Skeletal muscle tissue (tissue), 4 donors: Measurements from ENCODE around the gene KRTAP19-1. TPM values are rescaled to one million over a fixed set of nuclear protein-coding genes. Genes with fewer than 3 reads are reported as not detected.

Experiments used
- H3K27ac ChIP-seq: one replicate; pipeline ENCODE4 v1.7.0; 2013; ENCODE audit warnings: mild to moderate bottlenecking, low read depth, low read length, inconsistent platforms
- H3K27me3 ChIP-seq, 3 donors: one replicate each; pipeline ENCODE4 v1.7.0; 2013; ENCODE audit warnings: low read length in 3 of 3; ENCODE audit not compliant: control insufficient read depth in 3 of 3, insufficient read depth in 3 of 3
- H3K36me3 ChIP-seq, 3 donors: one replicate each; pipeline ENCODE4 v1.7.0; 2013; ENCODE audit warnings: low read length in 3 of 3; ENCODE audit not compliant: control insufficient read depth in 3 of 3, insufficient read depth in 3 of 3
- H3K4me1 ChIP-seq, 3 donors: one replicate each; pipeline ENCODE4 v1.7.0; 2013; ENCODE audit warnings: low read length in 3 of 3, mild to moderate bottlenecking in 3 of 3; ENCODE audit not compliant: control insufficient read depth in 3 of 3, insufficient read depth in 3 of 3
- H3K4me3 ChIP-seq, 3 donors: one replicate each; pipeline ENCODE4 v1.7.0; 2013; ENCODE audit warnings: low read length in 3 of 3
- H3K9ac ChIP-seq, 3 donors: one replicate each; pipeline ENCODE4 v1.7.0; 2013; ENCODE audit warnings: low read length in 3 of 3, mild to moderate bottlenecking in 3 of 3, moderate library complexity in 2 of 3, low read depth in 1 of 3
- H3K9me3 ChIP-seq, 3 donors: one replicate each; pipeline ENCODE4 v1.7.0; 2013; ENCODE audit warnings: low read length in 3 of 3; ENCODE audit not compliant: control insufficient read depth in 3 of 3
- total RNA-seq: library from RNA; depleted of rRNA; stranded (reverse); fragments of >200 nt; gene quantifications from one replicate; pipeline ENCODE4 v1.2.3, GENCODE V29; 2014
- donor health status: Osteomylitis.

KRTAP19-1 gene
- total RNA-seq, 1 donor from 2014 or later: not detected

GRCh38 chr21:30479259-30479658 lies 908 bp downstream of the KRTAP19-1 start:
- Histone ChIP-seq H3K27me3 (no peaks in the 10 kb centered on the region), H3K9me3 (no peaks in the 10 kb centered on the region), H3K27ac (peak overlapping the region; percentile 32), H3K9ac (no peak overlapping the region), H3K4me3 (peak overlapping the region in 1 of 3 donors; percentile 28), H3K4me1 (no peaks in the 10 kb centered on the region), H3K36me3 (no peaks in the 10 kb centered on the region)

- H3K4me1 ChIP-seq: no peaks in the 10 kb centered on the region
- H3K9me3 ChIP-seq: no peaks in the 10 kb centered on the region
- H3K27ac ChIP-seq: no peak overlapping the region
- no peak overlapping the region for H3K9ac ChIP-seq
- no peaks in the 10 kb centered on the region for H3K27me3 ChIP-seq
- H3K4me3 ChIP-seq: no peak overlapping the region
- no peaks in the 10 kb centered on the region for H3K36me3 ChIP-seq
These were observed 2.2 kb downstream of the KRTAP19-1 start for GRCh38 chr21:30478004-30478403.

GRCh38 chr21:30468900-30469714 lies 11.1 kb downstream of the KRTAP19-1 start:
- no peaks in the 10 kb centered on the region for H3K36me3 ChIP-seq
- no peak overlapping the region for H3K4me3 ChIP-seq
- H3K27me3 ChIP-seq: no peaks in the 10 kb centered on the region

GRCh38 chr21:30463713-30464112 lies 16.5 kb downstream of the KRTAP19-1 start:
- no peaks in the 10 kb centered on the region for H3K4me1 ChIP-seq
- no peaks in the 10 kb centered on the region for H3K36me3 ChIP-seq
- H3K27me3 ChIP-seq: no peaks in the 10 kb centered on the region
- no peaks in the 10 kb centered on the region for H3K9me3 ChIP-seq
- H3K4me3 ChIP-seq: no peak overlapping the region
- H3K9ac ChIP-seq: no peak overlapping the region
- H3K27ac ChIP-seq: no peak overlapping the region

More at GRCh38 chr21:30468900-30469714, 11.1 kb downstream of the KRTAP19-1 start:
- Histone ChIP-seq H3K27ac (no peak overlapping the region), H3K9me3 (no peaks in the 10 kb centered on the region), H3K4me1 (no peaks in the 10 kb centered on the region), H3K9ac (no peak overlapping the region)

GRCh38 chr21:30448514-30448913 lies 31.7 kb downstream of the KRTAP19-1 start:
- H3K9ac ChIP-seq: no peak overlapping the region
- H3K27me3 ChIP-seq: no peaks in the 10 kb centered on the region
- no peak overlapping the region for H3K4me3 ChIP-seq
- H3K4me1 ChIP-seq: no peaks in the 10 kb centered on the region
- no peaks in the 10 kb centered on the region for H3K36me3 ChIP-seq
- H3K27ac ChIP-seq: no peak overlapping the region
- H3K9me3 ChIP-seq: no peaks in the 10 kb centered on the region

GRCh38 chr21:30447056-30447455 lies 33.1 kb downstream of the KRTAP19-1 start:
- Histone ChIP-seq H3K27me3 (no peaks in the 10 kb centered on the region), H3K9ac (no peak overlapping the region), H3K4me1 (no peaks in the 10 kb centered on the region), H3K9me3 (no peaks in the 10 kb centered on the region), H3K27ac (no peak overlapping the region), H3K36me3 (no peaks in the 10 kb centered on the region), H3K4me3 (no peak overlapping the region)

GRCh38 chr21:30444204-30444603 lies 36.0 kb downstream of the KRTAP19-1 start:
- Histone ChIP-seq H3K27ac (no peak overlapping the region), H3K4me1 (no peaks in the 10 kb centered on the region), H3K9me3 (no peaks in the 10 kb centered on the region), H3K9ac (no peak overlapping the region), H3K27me3 (no peaks in the 10 kb centered on the region), H3K36me3 (no peaks in the 10 kb centered on the region), H3K4me3 (no peak overlapping the region)

GRCh38 chr21:30443226-30443625 lies 36.9 kb downstream of the KRTAP19-1 start:
- H3K36me3 ChIP-seq: no peaks in the 10 kb centered on the region
- no peaks in the 10 kb centered on the region for H3K27me3 ChIP-seq
- no peaks in the 10 kb centered on the region for H3K4me1 ChIP-seq
- no peak overlapping the region for H3K27ac ChIP-seq
- no peaks in the 10 kb centered on the region for H3K9me3 ChIP-seq
- no peak overlapping the region for H3K9ac ChIP-seq
- no peak overlapping the region for H3K4me3 ChIP-seq

- Histone ChIP-seq H3K36me3 (no peaks in the 10 kb centered on the region), H3K9ac (no peak within 1 kb of the TSS), H3K9me3 (no peaks in the 10 kb centered on the region)
These were observed 40.2 kb downstream of the KRTAP19-1 start, which contains the start of gene KRTAP15-1 for GRCh38 chr21:30439975-30440374. Gene KRTAP15-1, plus strand, starts transcription at chr21:30440275. Its CDS starts 53 bp downstream, at chr21:30440328.

GRCh38 chr21:30437010-30437565 lies 43.1 kb downstream of the KRTAP19-1 start:
- Histone ChIP-seq H3K4me3 (no peak overlapping the region), H3K4me1 (no peaks in the 10 kb centered on the region), H3K9me3 (no peaks in the 10 kb centered on the region), H3K36me3 (no peaks in the 10 kb centered on the region), H3K9ac (no peak overlapping the region), H3K27me3 (peaks cover 0 to 2% (median 0%) of the 10 kb centered on the region in 3 donors), H3K27ac (no peak overlapping the region)

More at GRCh38 chr21:30439975-30440374, 40.2 kb downstream of the KRTAP19-1 start, which contains the start of gene KRTAP15-1:
- Histone ChIP-seq H3K4me1 (no peaks in the 10 kb centered on the region), H3K27ac (no peak within 1 kb of the TSS), H3K27me3 (no peaks in the 10 kb centered on the region), H3K4me3 (no peak within 1 kb of the TSS)
